ENCODE measurements around the gene DCHS2. TPM values are rescaled to one million over a fixed set of nuclear protein-coding genes. Genes with fewer than 3 reads are reported as not detected.

Gene DCHS2, protein sequence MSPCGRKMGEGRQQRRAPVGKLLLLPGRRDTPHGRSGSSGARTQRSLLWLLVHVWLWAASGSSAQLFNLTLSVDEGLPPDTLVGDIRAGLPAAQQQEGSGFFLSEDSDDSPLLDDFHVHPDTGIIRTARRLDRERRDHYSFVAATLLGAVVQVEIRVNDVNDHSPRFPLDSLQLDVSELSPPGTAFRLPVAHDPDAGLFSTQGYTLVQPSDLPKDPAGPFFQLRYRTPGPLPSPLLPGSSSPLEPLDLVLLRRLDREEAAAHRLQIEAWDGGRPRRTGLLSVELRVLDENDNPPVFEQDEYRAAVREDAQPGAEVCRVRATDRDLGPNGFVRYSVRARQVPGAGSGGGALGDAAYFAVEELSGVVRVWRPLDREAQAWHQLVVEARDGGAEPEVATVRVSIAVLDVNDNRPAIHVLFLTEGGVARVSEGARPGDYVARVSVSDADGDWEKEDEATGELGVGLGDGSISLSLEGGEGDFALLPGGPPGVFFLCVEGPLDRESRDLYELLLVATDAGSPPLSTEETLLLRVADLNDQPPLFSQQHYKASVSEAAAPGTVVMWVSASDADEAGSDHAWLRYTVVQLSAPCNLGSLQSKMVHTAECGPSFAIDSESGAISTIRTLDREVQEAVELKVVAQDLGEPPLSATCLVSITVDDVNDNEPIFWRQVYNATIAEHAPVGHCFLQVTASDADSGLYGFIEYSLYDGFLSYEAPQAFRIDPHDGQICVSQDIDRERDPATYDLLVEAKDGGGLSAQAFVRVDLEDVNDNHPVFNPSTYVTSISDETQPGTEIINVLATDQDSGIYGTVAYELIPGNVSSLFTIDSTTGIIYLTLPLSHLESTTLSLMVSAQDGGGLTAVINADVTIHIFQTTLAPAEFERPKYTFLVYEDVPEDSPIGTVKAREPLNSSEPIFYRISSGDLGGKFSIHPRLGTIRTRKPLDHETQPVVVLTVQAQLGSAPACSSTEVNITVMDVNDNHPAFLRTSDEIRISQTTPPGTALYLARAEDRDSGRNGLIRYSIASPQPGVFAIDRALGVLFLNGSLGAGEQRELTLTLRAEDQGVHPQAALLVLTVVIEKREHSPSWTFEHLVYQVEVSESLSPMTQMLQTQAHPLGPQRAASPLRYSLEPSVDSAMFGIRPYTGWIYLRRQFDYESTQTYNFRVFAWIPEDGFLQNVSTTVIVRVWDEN (N-terminal part only)
- under 0.01 TPM in 2 replicates for total RNA-seq

GRCh38 chr4:154491341-154492271 lies at the start of gene DCHS2:
Gene DCHS2, minus strand, starts transcription at chr4:154491799. Its CDS starts 444 bp downstream, at chr4:154491355.
- TF ChIP-seq, protein P1, sequence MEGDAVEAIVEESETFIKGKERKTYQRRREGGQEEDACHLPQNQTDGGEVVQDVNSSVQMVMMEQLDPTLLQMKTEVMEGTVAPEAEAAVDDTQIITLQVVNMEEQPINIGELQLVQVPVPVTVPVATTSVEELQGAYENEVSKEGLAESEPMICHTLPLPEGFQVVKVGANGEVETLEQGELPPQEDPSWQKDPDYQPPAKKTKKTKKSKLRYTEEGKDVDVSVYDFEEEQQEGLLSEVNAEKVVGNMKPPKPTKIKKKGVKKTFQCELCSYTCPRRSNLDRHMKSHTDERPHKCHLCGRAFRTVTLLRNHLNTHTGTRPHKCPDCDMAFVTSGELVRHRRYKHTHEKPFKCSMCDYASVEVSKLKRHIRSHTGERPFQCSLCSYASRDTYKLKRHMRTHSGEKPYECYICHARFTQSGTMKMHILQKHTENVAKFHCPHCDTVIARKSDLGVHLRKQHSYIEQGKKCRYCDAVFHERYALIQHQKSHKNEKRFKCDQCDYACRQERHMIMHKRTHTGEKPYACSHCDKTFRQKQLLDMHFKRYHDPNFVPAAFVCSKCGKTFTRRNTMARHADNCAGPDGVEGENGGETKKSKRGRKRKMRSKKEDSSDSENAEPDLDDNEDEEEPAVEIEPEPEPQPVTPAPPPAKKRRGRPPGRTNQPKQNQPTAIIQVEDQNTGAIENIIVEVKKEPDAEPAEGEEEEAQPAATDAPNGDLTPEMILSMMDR (IDR thresholded peaks at IDR 0.05; ENCODE audit: insufficient read depth, low read depth, low read length): no peak
- peak; percentile 16 for DNase-seq (ENCODE audit: low read depth)
- peak within 1 kb of the TSS; percentile 21 for H3K4me3 ChIP-seq (ENCODE audit: low read depth, low read length)

DNA sequence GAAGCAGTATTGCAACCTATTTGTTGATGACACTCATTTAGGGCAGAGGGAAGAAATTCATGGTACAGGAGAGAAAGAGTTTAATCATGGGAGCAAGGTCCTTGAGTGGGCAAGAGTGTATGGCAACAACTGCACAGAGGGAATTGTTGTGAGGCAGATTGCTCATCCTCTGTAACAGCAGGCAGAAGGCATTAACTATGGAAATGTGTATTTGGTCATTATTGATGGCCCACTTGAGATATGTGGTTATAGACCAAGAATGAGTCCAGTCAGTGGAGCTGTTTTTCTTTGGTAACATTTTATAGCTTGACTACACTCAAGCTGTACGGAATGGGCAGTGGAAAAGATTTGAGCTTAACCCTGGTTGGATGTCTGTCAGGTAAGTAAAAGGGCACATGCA lies 42.7 kb upstream of the DCHS2 start:
- no peak for DNase-seq (ENCODE audit: low read depth)
- TF ChIP-seq, protein P1 (IDR thresholded peaks at IDR 0.05; ENCODE audit: insufficient read depth, low read depth, low read length): no peak
- H3K4me3 ChIP-seq (ENCODE audit: low read depth, low read length): no peak overlapping the region

- TF ChIP-seq, protein P1 (IDR thresholded peaks at IDR 0.05; ENCODE audit: insufficient read depth, low read depth, low read length): no peak
- no peak for DNase-seq (ENCODE audit: low read depth)
- H3K4me3 ChIP-seq (ENCODE audit: low read depth, low read length): no peak overlapping the region
Measured at GRCh38 chr4:154529728-154530519, 38.3 kb upstream of the DCHS2 start.

GRCh38 chr4:154528869-154529268 lies 37.3 kb upstream of the DCHS2 start:
- DNase-seq (ENCODE audit: low read depth): no peak
- TF ChIP-seq, protein P1 (IDR thresholded peaks at IDR 0.05; ENCODE audit: insufficient read depth, low read depth, low read length): no peak
- no peak overlapping the region for H3K4me3 ChIP-seq (ENCODE audit: low read depth, low read length)

- DNase-seq (ENCODE audit: low read depth): no peak
- no peak overlapping the region for H3K4me3 ChIP-seq (ENCODE audit: low read depth, low read length)
- TF ChIP-seq, protein P1 (IDR thresholded peaks at IDR 0.05; ENCODE audit: insufficient read depth, low read depth, low read length): no peak
Measured at GRCh38 chr4:154527308-154527707, 35.7 kb upstream of the DCHS2 start.

All from fibroblast of villous mesenchyme (primary cell).